ENCODE measurements around the gene FGR. TPM values are rescaled to one million over a fixed set of nuclear protein-coding genes. Genes with fewer than 3 reads are reported as not detected.

Gene FGR
- total and polyA plus RNA-seq, 2 of the 13 experiments (the other 11 are each of a cell fraction or from before 2014, with no cell fraction given) = not detected

- TF ChIP-seq, protein P1, sequence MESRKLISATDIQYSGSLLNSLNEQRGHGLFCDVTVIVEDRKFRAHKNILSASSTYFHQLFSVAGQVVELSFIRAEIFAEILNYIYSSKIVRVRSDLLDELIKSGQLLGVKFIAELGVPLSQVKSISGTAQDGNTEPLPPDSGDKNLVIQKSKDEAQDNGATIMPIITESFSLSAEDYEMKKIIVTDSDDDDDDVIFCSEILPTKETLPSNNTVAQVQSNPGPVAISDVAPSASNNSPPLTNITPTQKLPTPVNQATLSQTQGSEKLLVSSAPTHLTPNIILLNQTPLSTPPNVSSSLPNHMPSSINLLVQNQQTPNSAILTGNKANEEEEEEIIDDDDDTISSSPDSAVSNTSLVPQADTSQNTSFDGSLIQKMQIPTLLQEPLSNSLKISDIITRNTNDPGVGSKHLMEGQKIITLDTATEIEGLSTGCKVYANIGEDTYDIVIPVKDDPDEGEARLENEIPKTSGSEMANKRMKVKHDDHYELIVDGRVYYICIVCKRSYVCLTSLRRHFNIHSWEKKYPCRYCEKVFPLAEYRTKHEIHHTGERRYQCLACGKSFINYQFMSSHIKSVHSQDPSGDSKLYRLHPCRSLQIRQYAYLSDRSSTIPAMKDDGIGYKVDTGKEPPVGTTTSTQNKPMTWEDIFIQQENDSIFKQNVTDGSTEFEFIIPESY (CRISPR knock-in tag; IDR thresholded peaks at IDR 0.05) = no peak
- no peak for TF ChIP-seq HMGXB3 (CRISPR knock-in tag; IDR thresholded peaks at IDR 0.05; ENCODE audit: borderline replicate concordance)
- TF ChIP-seq ZNF616 (CRISPR knock-in tag; IDR thresholded peaks at IDR 0.05; ENCODE audit: low read depth) = no peak
- no peak for TF ChIP-seq ZSCAN20 (CRISPR knock-in tag; IDR thresholded peaks at IDR 0.05; ENCODE audit: borderline replicate concordance)
- peak; percentile 26; the same call in 1 of the 2 replicates for TF ChIP-seq KMT2B (CRISPR knock-in tag; IDR thresholded peaks at IDR 0.05)
- peak; percentile 31; the same call in 1 of the 2 replicates for TF ChIP-seq KDM5B (CRISPR knock-in tag; IDR thresholded peaks at IDR 0.05; ENCODE audit: borderline replicate concordance)
- peak; percentile 78 for TF ChIP-seq ZNF687 (CRISPR knock-in tag; IDR thresholded peaks at IDR 0.05)
- TF ChIP-seq ZNF605 (CRISPR knock-in tag; IDR thresholded peaks at IDR 0.05) = no peak
- TF ChIP-seq PHF8 (CRISPR knock-in tag; IDR thresholded peaks at IDR 0.05) = no peak
- peak; percentile 17; the same call in 1 of the 2 replicates for TF ChIP-seq BHLHE40 (IDR thresholded peaks at IDR 0.05; ENCODE audit: low read length)
- TF ChIP-seq ZNF501 (CRISPR knock-in tag; IDR thresholded peaks at IDR 0.05) = 0 out of 2 replicates have a peak, but pooled peaks have one; percentile 22
- TF ChIP-seq SKI (IDR thresholded peaks at IDR 0.05; ENCODE audit: partially characterized antibody) = no peak
- TF ChIP-seq ZNF615 (CRISPR knock-in tag; IDR thresholded peaks at IDR 0.05; ENCODE audit: borderline replicate concordance) = no peak
- TF ChIP-seq, protein P2, sequence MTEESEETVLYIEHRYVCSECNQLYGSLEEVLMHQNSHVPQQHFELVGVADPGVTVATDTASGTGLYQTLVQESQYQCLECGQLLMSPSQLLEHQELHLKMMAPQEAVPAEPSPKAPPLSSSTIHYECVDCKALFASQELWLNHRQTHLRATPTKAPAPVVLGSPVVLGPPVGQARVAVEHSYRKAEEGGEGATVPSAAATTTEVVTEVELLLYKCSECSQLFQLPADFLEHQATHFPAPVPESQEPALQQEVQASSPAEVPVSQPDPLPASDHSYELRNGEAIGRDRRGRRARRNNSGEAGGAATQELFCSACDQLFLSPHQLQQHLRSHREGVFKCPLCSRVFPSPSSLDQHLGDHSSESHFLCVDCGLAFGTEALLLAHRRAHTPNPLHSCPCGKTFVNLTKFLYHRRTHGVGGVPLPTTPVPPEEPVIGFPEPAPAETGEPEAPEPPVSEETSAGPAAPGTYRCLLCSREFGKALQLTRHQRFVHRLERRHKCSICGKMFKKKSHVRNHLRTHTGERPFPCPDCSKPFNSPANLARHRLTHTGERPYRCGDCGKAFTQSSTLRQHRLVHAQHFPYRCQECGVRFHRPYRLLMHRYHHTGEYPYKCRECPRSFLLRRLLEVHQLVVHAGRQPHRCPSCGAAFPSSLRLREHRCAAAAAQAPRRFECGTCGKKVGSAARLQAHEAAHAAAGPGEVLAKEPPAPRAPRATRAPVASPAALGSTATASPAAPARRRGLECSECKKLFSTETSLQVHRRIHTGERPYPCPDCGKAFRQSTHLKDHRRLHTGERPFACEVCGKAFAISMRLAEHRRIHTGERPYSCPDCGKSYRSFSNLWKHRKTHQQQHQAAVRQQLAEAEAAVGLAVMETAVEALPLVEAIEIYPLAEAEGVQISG (CRISPR knock-in tag; IDR thresholded peaks at IDR 0.05) = peak; percentile 45; the same call in 1 of the 2 replicates
These were observed 34.1 kb upstream of the FGR start (continued) for GRCh38 chr1:27668808-27669723.
